Ramos (cell line): Measurements from ENCODE around the gene GNG7.

Experiments used
- in situ Hi-C: fragments of 300-500 bp; cut with MboI; formaldehyde crosslinking; loops from one replicate; pipeline ENCODE4 v1.14.3; 2022; ENCODE audit warnings: low sequenced_read_pairs; ENCODE audit not compliant: unreplicated experiment

Gene GNG7

GRCh38 chr19:2702170-2703076, at the start of gene GNG7:
GNG7 (minus strand) TSS chr19:2702694; CDS start chr19:2520688, 182,006 bp downstream.
- in situ Hi-C loops, result no loop called here

DNA sequence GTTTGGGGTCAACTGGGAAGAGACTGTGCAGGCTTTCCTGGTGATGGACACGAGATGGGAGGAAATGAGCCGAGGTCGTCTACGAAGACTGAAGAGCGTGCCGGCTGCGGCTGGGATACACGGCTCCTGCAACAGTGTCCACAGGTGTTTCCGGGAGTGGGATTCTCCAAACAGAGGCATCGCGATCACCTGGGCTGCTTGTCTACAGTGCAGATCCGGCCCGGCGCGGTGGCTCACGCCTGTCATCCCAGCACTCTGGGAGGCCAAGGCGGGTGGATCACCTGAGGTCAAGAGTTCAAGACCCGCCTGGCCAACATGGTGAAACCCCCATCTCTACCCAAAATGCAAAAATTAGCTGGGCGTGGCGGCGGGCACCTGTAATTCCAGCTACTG, 48.9 kb upstream of the GNG7 start:
- in situ Hi-C loops, result loop anchor here (5.0 kb wide), 1 partner anchor 104 kb away; no protein-coding TSS in a partner anchor

- in situ Hi-C loops, result loop anchor here (5.0 kb wide), 1 partner anchor 104 kb away; no protein-coding TSS in a partner anchor
Measured at GRCh38 chr19:2750808-2751437, 48.4 kb upstream of the GNG7 start.

DNA sequence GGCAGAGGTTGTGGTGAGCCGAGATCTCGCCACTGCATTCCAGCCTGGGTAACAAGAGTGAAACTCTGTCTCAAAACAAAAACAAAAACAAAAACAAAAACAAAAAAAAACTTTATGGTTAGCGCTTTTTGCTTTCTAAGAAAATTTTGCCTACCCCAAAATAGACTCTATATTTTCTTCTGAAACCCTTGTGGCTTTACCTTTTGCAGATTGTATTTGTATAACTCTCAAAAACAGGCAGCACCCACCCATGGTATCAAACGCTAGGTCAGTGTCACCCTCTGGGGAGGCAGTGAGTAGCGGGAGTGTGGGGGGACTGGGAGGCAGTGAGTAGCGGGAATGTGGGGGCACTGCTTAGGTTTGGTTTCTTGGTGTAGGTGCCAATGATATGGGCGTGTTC, 44.9 kb upstream of the GNG7 start:
- in situ Hi-C loops, result no loop called here

GRCh38 chr19:2744113-2744512, 41.6 kb upstream of the GNG7 start:
- in situ Hi-C loops, result no loop called here

- in situ Hi-C loops, result no loop called here
Measured at GRCh38 chr19:2743099-2743498, 40.6 kb upstream of the GNG7 start.

DNA sequence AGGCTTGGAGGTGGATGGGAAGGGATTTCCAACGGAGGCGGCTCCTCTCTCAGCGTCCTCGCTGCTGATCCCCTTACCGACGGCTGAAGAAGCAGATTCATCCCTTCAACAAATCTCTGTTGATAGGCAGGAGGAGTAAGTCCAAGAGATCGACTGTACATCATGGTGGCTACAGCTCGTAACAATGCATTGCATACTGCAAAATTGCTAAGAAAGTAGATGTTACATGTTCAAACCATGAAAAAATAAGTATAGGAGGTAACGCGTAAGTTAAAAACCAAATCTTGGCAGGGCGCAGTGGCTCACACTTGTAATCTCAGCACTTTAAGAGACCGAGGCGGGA, 37.8 kb upstream of the GNG7 start:
- in situ Hi-C loops, result no loop called here

DNA sequence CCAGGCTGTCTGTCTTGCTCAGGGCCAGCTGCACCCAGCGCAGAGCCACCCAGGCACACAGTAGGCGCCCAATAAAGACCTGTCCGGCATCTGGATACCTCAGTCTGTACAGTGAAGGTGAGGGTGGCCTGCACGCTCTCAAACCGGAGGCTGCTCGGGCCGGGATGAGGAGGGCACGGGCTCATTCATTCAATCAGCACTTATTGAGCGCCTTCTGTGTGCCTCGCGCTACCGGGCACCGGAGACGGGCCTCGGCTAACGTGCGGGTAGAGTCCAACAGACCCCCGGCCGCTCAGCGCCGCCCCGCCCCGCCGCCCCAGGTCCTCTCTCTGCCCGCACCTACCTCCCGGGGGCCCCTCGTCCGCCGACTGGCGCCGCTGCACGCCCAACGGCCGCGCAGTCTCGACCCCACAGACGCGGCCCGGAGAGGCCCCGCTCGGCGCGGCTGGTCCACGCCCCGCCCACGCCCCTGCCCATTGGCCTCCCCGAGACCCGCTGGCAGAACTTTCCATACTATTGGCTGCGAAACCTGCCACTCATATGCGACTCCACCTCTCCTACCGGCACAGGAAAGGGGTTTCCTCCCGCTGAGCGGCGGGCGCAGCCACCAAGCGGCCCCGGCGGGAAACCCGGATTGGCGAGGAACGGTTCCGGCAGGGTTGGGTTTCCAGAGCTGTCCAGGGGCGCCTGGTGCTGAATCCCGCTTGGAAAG, 37.3 kb upstream of the GNG7 start, which contains the start of gene SLC39A3:
TSS of gene SLC39A3 (minus strand) at position 416 of the 712 bp plus-strand sequence. CDS start 2,760 bp downstream, outside the sequence.
- in situ Hi-C loops, result no loop called here

- in situ Hi-C loops, result no loop called here
Measured at GRCh38 chr19:2736550-2737190, 34.2 kb upstream of the GNG7 start.

GRCh38 chr19:2735374-2735773, 32.9 kb upstream of the GNG7 start:
- in situ Hi-C loops, result no loop called here

- in situ Hi-C loops, result no loop called here
Measured at GRCh38 chr19:2734589-2735288, 32.2 kb upstream of the GNG7 start.

GRCh38 chr19:2733930-2734588, 31.6 kb upstream of the GNG7 start:
- in situ Hi-C loops, result no loop called here

DNA sequence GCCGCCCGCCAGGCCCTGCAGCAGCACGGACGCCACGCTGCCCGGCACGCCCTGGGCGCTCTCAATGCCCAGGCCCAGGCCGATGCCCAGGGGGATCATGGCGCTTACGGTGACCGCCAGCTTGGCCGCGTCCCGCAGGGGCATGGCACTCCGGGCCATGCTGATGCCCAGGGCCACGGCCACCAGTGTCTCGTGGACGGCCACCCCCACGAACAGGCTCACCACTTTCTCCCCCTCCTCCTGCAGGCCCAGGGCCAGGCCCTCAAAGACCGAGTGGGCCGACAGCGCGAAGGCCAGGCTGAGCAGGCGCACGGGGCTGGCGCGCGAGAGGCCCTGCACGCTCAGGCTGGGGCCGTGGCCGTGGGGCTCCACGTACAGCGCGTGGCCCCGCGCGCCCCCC, 30.4 kb upstream of the GNG7 start:
- in situ Hi-C loops, result no loop called here

DNA sequence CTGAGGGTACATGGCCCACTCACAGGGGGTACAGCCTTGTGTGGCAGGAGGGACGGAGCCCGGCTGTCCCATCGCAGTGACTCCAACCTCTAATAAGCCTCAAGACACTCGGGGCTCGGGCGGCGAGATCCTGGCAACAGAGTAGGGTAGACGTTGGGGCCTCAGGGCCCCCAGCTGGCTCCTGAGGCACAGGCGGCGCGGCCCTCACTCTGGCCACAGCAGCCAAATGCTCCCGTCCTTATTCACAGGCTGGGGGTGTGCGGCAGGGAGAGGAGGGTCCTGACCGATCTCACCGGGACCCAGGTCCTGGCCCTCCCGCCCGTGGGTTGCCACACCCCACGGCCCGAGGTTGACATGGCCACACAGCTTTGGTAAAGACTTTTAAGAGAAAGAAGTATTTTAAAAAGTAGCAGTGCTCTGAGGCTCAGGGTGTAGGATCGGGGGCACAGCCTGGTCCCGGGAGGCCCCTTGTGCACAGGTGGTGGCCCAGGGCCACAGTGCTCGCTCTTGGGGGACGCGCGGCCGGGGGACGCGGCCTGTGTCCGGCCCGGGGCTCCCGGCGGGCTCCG, 29.7 kb upstream of the GNG7 start:
- in situ Hi-C loops, result no loop called here

DNA sequence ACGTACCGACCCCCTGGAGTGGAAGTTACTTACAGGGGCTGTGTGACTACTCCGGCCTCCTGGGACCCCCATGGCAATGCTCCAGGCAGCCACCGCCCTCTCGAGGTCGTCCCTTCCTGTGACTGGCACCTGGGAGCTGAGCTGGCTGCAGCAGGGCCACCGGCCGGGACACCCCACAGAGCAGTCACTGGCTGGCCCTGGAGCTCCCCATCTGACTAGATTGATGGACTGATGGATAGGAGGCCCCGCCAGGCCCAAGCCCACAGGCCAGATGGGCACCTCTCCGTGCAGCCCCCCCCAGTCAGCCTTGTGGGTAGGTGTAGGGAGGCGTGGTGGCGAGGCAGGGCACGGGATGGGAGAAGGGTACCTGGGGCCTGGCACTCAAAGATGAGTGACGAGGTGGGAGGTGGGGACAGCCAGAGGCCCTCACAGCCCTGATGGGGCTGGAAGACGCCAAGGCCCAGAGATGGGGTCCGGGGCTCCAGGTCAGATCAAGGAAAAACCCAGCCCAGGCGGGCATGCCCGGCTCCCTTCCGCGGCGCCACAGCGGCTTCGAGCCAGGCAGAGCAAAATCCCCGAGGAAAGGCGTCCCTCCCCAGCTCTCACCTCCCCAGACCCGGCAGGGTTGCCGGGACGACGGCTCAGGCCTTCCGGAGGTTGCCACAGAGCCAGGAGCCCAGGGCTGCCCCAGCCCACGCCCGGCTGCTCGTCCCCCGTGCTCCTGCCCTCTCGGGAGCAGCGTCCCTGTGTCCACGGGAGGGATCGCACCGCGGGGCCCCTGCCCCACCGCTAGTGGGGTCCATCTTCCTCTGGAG, 28.9 kb upstream of the GNG7 start:
- in situ Hi-C loops, result no loop called here

GRCh38 chr19:2729943-2730818, 27.7 kb upstream of the GNG7 start:
- in situ Hi-C loops, result no loop called here

DNA sequence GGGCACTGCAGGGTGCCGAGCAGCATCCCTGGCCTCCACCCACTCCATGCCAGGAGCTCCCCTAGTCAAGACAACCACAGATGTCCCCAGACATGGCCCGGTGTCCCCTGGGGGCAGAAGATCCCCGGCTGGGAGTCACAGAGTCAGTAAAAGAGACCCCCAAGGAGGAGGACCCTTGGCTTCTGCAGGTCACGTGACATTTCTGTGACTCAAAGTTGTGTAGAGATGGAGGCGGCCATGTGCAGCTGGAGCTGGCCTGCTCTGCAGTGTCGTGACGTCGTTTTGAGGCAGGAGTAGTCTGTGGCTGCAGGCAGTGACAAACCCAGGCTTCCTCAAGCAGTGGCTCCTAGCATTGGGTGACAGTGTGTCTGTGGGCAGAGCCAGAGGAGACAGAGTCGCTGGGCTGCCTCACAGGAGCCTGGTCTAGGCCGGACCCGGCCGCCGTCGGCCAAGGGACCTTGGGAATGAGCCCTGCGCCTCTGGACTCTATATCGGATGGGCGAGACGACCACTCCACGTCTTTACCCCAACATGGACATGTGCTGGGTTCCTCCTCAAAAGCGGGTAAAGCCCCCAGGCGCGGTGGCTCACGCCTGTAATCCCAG, 26.4 kb upstream of the GNG7 start:
- in situ Hi-C loops, result no loop called here
